GM12874 (cell line): Measurements from ENCODE around the gene ZNF57.

Source experiments
- CTCF ChIP-seq: IDR thresholded peaks from 2 replicates; pipeline ENCODE4 v1.5.1; 2011; ENCODE audit warnings: low read depth, mild to moderate bottlenecking, control low read depth, low read length, moderate library complexity; ENCODE audit not compliant: insufficient read depth

ZNF57 gene

GRCh38 chr19:2942928-2943640, 42.4 kb downstream of the ZNF57 start:
- TF ChIP-seq CTCF = no peak

- TF ChIP-seq CTCF = no peak
Measured at GRCh38 chr19:2944403-2944774, 43.7 kb downstream of the ZNF57 start.

- no peak for TF ChIP-seq CTCF
Measured at GRCh38 chr19:2944775-2945574, 44.2 kb downstream of the ZNF57 start, which contains the start of gene ZNF77. TSS of gene ZNF77 (minus strand) at chr19:2944971. CDS start at chr19:2944840, 131 bp downstream.

- no peak for TF ChIP-seq CTCF
Measured at GRCh38 chr19:2945575-2946184, 45.0 kb downstream of the ZNF57 start.

- no peak for TF ChIP-seq CTCF
Measured at GRCh38 chr19:2949939-2950285, 49.2 kb downstream of the ZNF57 start.

GRCh38 chr19:2950286-2951124, 49.8 kb downstream of the ZNF57 start:
- TF ChIP-seq CTCF = no peak
